ENCODE measurements around the gene SIRT2. TPM values are rescaled to one million over a fixed set of nuclear protein-coding genes. Genes with fewer than 3 reads are reported as not detected.

Gene SIRT2
- total RNA-seq, 1 donor from 2014 or later: 10.9 TPM

GRCh38 chr19:38939957-38940356 is 40.5 kb upstream of the SIRT2 start:
- Histone ChIP-seq H3F3A (ENCODE audit: low read depth) (peaks cover 3% of the 10 kb centered on the region), H3K36me3 (no peaks in the 10 kb centered on the region), H4K20me1 (ENCODE audit: low read depth) (no peaks in the 10 kb centered on the region), H3K4me3 (no peak overlapping the region), H3K79me2 (ENCODE audit: low read depth) (no peaks in the 10 kb centered on the region), H2AFZ (replicated peaks) (no peak overlapping the region), H3K27ac (no peak overlapping the region), H3K9me3 (ENCODE audit: low read depth) (no peaks in the 10 kb centered on the region), H3K9ac (no peak overlapping the region), H3K27me3 (no peaks in the 10 kb centered on the region), H3K4me2 (peak overlapping the region; percentile 13), H3K4me1 (peaks cover 15% of the 10 kb centered on the region)
- no peak for TF ChIP-seq EZH2 (IDR thresholded peaks at IDR 0.05)
- H3K27me3 Mint-ChIP-seq (ENCODE audit: insufficient read depth, low read depth): peaks cover 7% of the 10 kb centered on the region
- no peaks in the 10 kb centered on the region for H3K9me3 Mint-ChIP-seq
- no peak overlapping the region for H3K27ac Mint-ChIP-seq
- H3K36me3 Mint-ChIP-seq: peaks cover 18% of the 10 kb centered on the region
- peaks cover 13% of the 10 kb centered on the region for H3K4me1 Mint-ChIP-seq
- no peak overlapping the region for H3K4me3 Mint-ChIP-seq
- no peak for DNase-seq (ENCODE audit: low spot score)

GRCh38 chr19:38933544-38933943 is 34.1 kb upstream of the SIRT2 start:
- Histone ChIP-seq H3F3A (ENCODE audit: low read depth) (no peaks in the 10 kb centered on the region), H3K9me3 (ENCODE audit: low read depth) (no peaks in the 10 kb centered on the region), H3K27me3 (no peaks in the 10 kb centered on the region), H2AFZ (replicated peaks) (no peak overlapping the region), H4K20me1 (ENCODE audit: low read depth) (no peaks in the 10 kb centered on the region), H3K36me3 (no peaks in the 10 kb centered on the region), H3K4me2 (no peak overlapping the region), H3K27ac (no peak overlapping the region), H3K4me1 (peaks cover 10% of the 10 kb centered on the region), H3K9ac (no peak overlapping the region), H3K4me3 (no peak overlapping the region), H3K79me2 (ENCODE audit: low read depth) (peaks cover 33% of the 10 kb centered on the region)
- DNase-seq (ENCODE audit: low spot score): no peak
- no peak overlapping the region for H3K27ac Mint-ChIP-seq
- TF ChIP-seq, protein P1, sequence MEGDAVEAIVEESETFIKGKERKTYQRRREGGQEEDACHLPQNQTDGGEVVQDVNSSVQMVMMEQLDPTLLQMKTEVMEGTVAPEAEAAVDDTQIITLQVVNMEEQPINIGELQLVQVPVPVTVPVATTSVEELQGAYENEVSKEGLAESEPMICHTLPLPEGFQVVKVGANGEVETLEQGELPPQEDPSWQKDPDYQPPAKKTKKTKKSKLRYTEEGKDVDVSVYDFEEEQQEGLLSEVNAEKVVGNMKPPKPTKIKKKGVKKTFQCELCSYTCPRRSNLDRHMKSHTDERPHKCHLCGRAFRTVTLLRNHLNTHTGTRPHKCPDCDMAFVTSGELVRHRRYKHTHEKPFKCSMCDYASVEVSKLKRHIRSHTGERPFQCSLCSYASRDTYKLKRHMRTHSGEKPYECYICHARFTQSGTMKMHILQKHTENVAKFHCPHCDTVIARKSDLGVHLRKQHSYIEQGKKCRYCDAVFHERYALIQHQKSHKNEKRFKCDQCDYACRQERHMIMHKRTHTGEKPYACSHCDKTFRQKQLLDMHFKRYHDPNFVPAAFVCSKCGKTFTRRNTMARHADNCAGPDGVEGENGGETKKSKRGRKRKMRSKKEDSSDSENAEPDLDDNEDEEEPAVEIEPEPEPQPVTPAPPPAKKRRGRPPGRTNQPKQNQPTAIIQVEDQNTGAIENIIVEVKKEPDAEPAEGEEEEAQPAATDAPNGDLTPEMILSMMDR (IDR thresholded peaks at IDR 0.05): no peak
- TF ChIP-seq EZH2 (IDR thresholded peaks at IDR 0.05) (no peak), EZH2phosphoT487 (IDR thresholded peaks at IDR 0.05) (no peak)
- peaks cover 18% of the 10 kb centered on the region for H3K36me3 Mint-ChIP-seq
- H3K9me3 Mint-ChIP-seq: peaks cover 6% of the 10 kb centered on the region
- H3K27me3 Mint-ChIP-seq (ENCODE audit: insufficient read depth, low read depth): peaks cover 2% of the 10 kb centered on the region
- H3K4me1 Mint-ChIP-seq: peaks cover 19% of the 10 kb centered on the region
- H3K4me3 Mint-ChIP-seq: no peak overlapping the region

DNA sequence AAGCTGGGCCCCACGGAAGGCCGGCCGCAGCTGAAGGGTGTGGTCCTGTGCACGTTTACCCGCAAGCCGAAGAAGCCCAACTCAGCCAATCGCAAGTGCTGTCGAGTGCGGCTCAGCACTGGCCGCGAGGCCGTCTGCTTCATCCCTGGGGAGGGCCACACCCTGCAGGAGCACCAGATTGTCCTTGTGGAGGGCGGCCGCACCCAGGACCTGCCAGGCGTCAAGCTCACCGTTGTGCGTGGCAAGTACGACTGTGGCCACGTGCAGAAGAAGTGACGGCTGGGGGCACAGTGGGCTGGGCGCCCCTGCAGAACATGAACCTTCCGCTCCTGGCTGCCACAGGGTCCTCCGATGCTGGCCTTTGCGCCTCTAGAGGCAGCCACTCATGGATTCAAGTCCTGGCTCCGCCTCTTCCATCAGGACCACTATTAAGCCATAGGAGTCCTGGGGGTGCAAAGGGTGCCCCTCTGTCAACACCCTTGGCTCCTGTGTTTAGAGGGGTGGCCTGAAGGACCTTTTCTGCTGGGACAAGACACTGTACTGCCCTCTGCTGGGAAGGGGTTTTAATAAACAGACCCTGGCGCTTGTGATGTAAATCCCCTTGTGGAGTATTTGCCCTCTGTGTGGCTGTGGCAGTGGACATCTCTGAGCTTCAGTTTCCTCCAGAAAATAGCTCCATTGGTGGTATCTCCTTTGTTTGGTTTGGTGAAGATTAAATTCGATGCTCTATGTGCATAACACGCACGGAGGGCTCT is 33.2 kb upstream of the SIRT2 start:
- TF ChIP-seq, protein P1 (IDR thresholded peaks at IDR 0.05): peak; percentile 42
- no peak for TF ChIP-seq EZH2 (IDR thresholded peaks at IDR 0.05)
- Mint-ChIP-seq H3K27ac (no peak overlapping the region), H3K36me3 (peaks cover 18% of the 10 kb centered on the region), H3K4me1 (peaks cover 19% of the 10 kb centered on the region), H3K9me3 (peaks cover 6% of the 10 kb centered on the region), H3K4me3 (peak overlapping the region; percentile 72), H3K27me3 (ENCODE audit: insufficient read depth, low read depth) (peaks cover 2% of the 10 kb centered on the region)
- Histone ChIP-seq H3K9me3 (ENCODE audit: low read depth) (no peaks in the 10 kb centered on the region), H3K4me3 (no peak overlapping the region), H3K9ac (no peak overlapping the region), H2AFZ (replicated peaks) (no peak overlapping the region), H3F3A (ENCODE audit: low read depth) (no peaks in the 10 kb centered on the region), H3K27me3 (no peaks in the 10 kb centered on the region), H4K20me1 (ENCODE audit: low read depth) (no peaks in the 10 kb centered on the region), H3K36me3 (no peaks in the 10 kb centered on the region), H3K27ac (no peak overlapping the region), H3K4me1 (peaks cover 9% of the 10 kb centered on the region), H3K79me2 (ENCODE audit: low read depth) (peaks cover 42% of the 10 kb centered on the region), H3K4me2 (no peak overlapping the region)
- DNase-seq (ENCODE audit: low spot score): peak; percentile 62

- H2AFZ ChIP-seq (replicated peaks): no peak overlapping the region
- H3K27me3 Mint-ChIP-seq (ENCODE audit: insufficient read depth, low read depth): peaks cover 2% of the 10 kb centered on the region
- H3K27ac ChIP-seq: no peak overlapping the region
- peak overlapping the region; percentile 97 for H3K4me3 Mint-ChIP-seq
- no peak overlapping the region for H3K27ac Mint-ChIP-seq
- H3K4me1 ChIP-seq: peaks cover 9% of the 10 kb centered on the region
- H3K4me3 ChIP-seq: peak overlapping the region; percentile 74
- no peaks in the 10 kb centered on the region for H3K27me3 ChIP-seq
- H3K4me1 Mint-ChIP-seq: peaks cover 19% of the 10 kb centered on the region
- no peak for DNase-seq (ENCODE audit: low spot score)
- H3K36me3 ChIP-seq: no peaks in the 10 kb centered on the region
- H4K20me1 ChIP-seq (ENCODE audit: low read depth): no peaks in the 10 kb centered on the region
- peaks cover 6% of the 10 kb centered on the region for H3K9me3 Mint-ChIP-seq
- H3K36me3 Mint-ChIP-seq: peaks cover 18% of the 10 kb centered on the region
- no peaks in the 10 kb centered on the region for H3F3A ChIP-seq (ENCODE audit: low read depth)
- H3K4me2 ChIP-seq: peak overlapping the region; percentile 93
- H3K79me2 ChIP-seq (ENCODE audit: low read depth): peaks cover 48% of the 10 kb centered on the region
- no peaks in the 10 kb centered on the region for H3K9me3 ChIP-seq (ENCODE audit: low read depth)
- H3K9ac ChIP-seq: peak overlapping the region; percentile 74
- no peak for TF ChIP-seq EZH2 (IDR thresholded peaks at IDR 0.05)
- TF ChIP-seq, protein P1 (IDR thresholded peaks at IDR 0.05): no peak
- TF ChIP-seq EZH2phosphoT487 (IDR thresholded peaks at IDR 0.05): no peak
These were observed 32.0 kb upstream of the SIRT2 start for GRCh38 chr19:38931521-38931793.

All from neural progenitor cell (in vitro differentiated cells).